Measurements from ENCODE around the gene ZNF407. TPM values are rescaled to one million over a fixed set of nuclear protein-coding genes. Genes with fewer than 3 reads are reported as not detected.

Gene ZNF407
- total and polyA plus RNA-seq, 12 donors = 2.5 to 14.9 (median 12.7) TPM

DNA sequence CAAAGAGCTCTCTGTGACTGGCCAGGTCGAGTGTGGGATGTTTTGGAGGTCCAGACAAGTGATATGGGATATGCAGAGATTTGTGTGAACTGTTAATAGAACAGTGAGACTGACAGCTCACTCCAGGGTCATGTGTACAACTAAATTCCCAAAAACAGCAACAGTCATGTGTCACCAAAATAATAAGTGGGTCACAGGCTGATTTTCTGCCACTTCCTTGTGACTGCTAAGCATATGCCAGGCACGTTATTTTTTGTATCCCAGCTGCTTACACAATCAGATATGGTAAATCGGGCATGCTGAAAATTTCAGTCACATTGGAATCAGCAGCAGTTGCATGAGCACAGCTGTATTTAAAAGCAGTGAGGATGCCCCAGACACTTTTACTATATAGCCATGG is 412.6 kb downstream of the ZNF407 start:
- H3K27ac ChIP-seq = peak overlapping the region in 3 of 10 donors; percentile 2 to 17 (median 4)
- H3K27me3 ChIP-seq = no peaks in the 10 kb centered on the region
- 31 to 47% methylated on average over 3 of the region's 3 CpGs for WGBS, 2 donors
- no peaks in the 10 kb centered on the region for H3K36me3 ChIP-seq
- peaks cover 0 to 14% (median 10%) of the 10 kb centered on the region in 9 donors for H3K4me1 ChIP-seq
- no peak overlapping the region for H3K4me3 ChIP-seq
- DNase-seq (no peak), ATAC-seq (peak in 5 of 8 donors; percentile 29 to 88 (median 56))
- TF ChIP-seq, protein P1, sequence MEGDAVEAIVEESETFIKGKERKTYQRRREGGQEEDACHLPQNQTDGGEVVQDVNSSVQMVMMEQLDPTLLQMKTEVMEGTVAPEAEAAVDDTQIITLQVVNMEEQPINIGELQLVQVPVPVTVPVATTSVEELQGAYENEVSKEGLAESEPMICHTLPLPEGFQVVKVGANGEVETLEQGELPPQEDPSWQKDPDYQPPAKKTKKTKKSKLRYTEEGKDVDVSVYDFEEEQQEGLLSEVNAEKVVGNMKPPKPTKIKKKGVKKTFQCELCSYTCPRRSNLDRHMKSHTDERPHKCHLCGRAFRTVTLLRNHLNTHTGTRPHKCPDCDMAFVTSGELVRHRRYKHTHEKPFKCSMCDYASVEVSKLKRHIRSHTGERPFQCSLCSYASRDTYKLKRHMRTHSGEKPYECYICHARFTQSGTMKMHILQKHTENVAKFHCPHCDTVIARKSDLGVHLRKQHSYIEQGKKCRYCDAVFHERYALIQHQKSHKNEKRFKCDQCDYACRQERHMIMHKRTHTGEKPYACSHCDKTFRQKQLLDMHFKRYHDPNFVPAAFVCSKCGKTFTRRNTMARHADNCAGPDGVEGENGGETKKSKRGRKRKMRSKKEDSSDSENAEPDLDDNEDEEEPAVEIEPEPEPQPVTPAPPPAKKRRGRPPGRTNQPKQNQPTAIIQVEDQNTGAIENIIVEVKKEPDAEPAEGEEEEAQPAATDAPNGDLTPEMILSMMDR (IDR thresholded peaks at IDR 0.05) = no peak
- intact Hi-C loops (cut with DNase I) = no loop called here
- no peaks in the 10 kb centered on the region for H3K9me3 ChIP-seq

- Histone ChIP-seq H3K4me1 (peaks cover 0 to 14% (median 10%) of the 10 kb centered on the region in 9 donors), H3K27ac (peak overlapping the region in 3 of 10 donors; percentile 2 to 17 (median 4)), H3K4me3 (no peak overlapping the region), H3K9me3 (no peaks in the 10 kb centered on the region), H3K36me3 (no peaks in the 10 kb centered on the region), H3K27me3 (no peaks in the 10 kb centered on the region)
- TF ChIP-seq, protein P1 (IDR thresholded peaks at IDR 0.05) = no peak
- intact Hi-C loops (cut with DNase I) = no loop called here
- DNase-seq = no peak
- 62 to 70% methylated on average over 2 of the region's 2 CpGs for WGBS, 2 donors
- ATAC-seq = no peak
Observed at GRCh38 chr18:75010689-75011088, 413.0 kb downstream of the ZNF407 start.

DNA sequence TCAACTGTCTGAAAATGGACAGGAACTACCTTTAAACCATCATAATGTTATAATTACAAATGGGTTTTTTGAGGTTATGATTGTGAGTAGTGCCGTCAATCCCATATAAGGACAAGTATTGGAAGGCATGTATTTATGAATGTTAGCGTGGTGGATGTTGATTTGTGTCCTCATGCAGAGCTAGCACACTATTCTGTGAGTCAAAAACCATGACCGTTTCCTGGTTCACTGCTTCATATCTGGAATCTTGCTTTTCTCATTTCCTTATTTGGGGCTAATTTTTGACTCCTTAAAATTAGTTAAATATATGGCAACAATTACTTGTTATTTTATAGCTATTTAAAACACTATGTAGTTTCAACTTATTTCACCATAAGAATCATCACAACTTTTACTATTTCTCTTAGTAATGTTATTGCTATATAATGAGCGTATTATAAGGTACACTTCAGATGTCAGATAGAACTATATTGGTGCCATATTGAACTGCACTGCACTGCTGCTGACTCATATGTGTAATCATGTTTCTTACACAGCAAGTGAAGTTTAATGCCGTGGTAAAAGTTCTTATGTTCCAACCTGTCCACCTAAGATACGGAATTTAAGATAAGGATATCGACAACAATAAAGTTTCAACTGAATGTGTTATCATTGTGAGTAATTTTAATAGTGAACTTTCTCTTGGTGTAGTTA is 418.5 kb downstream of the ZNF407 start:
- Histone ChIP-seq H3K27me3 (no peaks in the 10 kb centered on the region), H3K4me1 (no peaks in the 10 kb centered on the region), H3K27ac (no peak overlapping the region), H3K36me3 (no peaks in the 10 kb centered on the region), H3K4me3 (no peak overlapping the region), H3K9me3 (no peaks in the 10 kb centered on the region)
- TF ChIP-seq, protein P1 (IDR thresholded peaks at IDR 0.05) = no peak
- ATAC-seq (no peak), DNase-seq (no peak)
- intact Hi-C loops (cut with DNase I) = no loop called here
- WGBS, 2 donors = 90 to 91% methylated on average over 7 of the region's 7 CpGs

GRCh38 chr18:75023473-75023872 is 425.8 kb downstream of the ZNF407 start:
- H3K4me3 ChIP-seq = no peak overlapping the region
- DNase-seq (no peak), ATAC-seq (no peak)
- H3K36me3 ChIP-seq = no peaks in the 10 kb centered on the region
- peaks cover 0 to 6% (median 0%) of the 10 kb centered on the region in 9 donors for H3K4me1 ChIP-seq
- H3K27ac ChIP-seq = no peak overlapping the region
- TF ChIP-seq, protein P1 (IDR thresholded peaks at IDR 0.05) = no peak
- no peaks in the 10 kb centered on the region for H3K27me3 ChIP-seq
- H3K9me3 ChIP-seq = no peaks in the 10 kb centered on the region
- WGBS, 2 donors = 23 to 47% methylated on average over 4 of the region's 4 CpGs
- intact Hi-C loops (cut with DNase I) = no loop called here
